ENCODE data around the gene GGACT.
"Not testable (repeated sequence)": the region's sequence is repeated elsewhere in the genome, so short reads cannot be mapped to it uniquely, and the experiment has no call there.

Gene GGACT

DNA sequence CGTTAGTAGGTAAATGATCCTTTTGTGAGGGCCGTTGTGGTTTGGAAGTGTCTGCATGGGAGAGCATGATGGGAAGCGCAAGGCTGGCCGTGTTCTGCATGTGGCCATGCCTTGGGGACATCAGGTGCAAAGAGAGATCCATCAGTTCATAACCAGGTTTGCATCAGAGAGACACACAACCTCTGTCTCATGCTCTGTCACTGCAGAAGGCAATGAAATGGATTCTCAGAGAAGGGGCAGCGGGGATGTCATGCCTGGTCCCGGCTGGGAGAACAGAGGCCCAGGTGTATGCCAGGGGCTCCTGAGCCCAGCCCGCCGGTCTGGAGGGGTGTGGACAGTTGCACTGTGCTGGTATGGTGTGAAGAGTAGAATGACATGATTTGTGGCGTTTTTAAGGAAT lies 60.2 kb downstream of the GGACT start:
- no peak for DNase-seq

DNA sequence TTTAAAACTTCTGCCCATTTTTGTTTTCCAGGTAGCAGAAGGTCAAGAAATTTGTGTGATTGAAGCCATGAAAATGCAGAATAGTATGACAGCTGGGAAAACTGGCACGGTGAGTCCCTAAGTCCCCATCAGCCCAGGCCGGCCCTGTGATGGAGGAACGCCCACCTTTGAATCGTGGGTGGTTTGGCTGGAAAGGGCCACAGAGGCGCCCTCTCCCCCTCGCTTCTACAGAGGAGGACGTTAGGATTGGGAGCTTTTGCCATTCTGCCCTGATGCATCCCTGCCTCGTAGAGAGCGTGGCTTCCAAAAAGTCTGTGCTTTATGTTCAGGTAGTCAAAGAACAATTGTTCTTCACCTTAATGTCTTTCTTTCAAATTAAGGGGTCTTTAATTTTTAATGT lies 60.9 kb downstream of the GGACT start:
- no peak for DNase-seq

DNA sequence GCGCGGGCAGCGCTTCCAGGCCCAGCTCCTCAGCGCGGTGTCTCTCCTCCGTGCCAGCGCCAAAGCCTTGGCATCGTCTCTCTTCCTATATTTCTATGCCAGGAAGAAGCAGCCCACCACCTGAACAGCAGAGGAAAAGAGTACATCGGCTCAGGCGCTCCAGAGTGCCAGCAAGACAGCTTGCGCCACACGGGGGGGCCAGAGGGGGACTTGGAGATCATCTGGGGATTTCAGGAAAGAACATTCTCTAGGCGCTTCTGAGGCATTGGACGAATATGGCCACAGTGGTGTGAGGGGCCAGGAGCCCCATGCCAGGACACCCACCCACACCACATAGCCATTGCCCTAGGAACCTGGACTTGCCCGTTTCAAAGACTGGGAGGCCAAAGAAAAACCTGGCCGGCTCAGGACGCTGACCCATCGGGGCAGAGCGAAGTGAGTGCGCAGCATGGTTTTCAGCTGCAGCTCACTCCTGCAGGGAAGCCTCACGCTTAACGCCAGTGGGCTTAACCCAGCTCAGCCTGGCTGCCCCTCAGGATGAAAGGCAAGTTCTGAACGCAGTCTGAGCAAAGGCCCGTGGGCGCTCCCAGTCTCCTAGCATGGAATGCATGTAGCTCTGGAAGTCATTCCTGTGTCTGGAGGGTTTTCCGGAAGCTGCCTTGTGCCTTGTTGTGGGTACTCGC lies 62.1 kb downstream of the GGACT start:
- no peak for DNase-seq

DNA sequence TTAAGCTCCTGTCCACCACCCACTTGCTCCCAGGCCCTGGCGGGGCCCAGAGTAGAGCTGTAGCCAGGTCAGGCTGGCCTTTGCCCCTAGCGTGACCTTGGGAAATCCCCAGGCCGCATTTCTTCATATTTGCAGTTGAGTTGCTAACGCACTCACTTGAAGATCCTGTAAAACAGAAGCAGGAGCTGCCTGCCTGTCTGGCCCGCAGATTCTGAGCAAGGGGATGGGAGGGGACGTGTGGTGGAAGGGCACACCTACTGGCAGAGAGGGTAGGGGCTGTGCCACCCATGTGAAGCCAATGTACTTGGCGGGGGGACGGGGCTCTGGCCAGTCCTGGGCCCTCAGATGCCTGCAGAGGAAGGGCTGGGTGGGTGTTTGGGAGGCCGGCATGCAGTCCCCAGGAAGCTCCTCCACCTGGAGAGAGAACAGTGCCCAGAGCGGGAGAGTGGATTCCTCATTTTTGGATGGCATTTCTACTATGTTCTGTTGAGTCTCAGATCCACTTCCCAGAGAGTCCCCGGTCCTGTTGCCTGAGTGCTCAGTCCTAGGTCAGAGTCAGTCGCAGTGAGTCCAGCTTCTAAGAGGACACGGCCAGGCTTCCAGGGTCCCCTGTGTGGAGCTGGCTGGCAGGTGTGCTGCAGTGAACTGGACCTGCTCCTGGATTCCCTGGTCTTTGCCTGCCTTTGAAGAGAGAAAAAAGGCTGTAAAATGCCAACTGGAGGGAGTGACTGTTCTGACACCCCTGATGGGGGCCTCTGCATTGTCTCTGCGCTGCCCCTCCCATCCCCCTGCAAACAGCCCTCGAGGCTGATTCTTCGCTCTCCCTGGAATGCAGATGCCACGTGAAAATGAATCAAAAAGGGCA lies 62.9 kb downstream of the GGACT start:
- no peak for DNase-seq

DNA sequence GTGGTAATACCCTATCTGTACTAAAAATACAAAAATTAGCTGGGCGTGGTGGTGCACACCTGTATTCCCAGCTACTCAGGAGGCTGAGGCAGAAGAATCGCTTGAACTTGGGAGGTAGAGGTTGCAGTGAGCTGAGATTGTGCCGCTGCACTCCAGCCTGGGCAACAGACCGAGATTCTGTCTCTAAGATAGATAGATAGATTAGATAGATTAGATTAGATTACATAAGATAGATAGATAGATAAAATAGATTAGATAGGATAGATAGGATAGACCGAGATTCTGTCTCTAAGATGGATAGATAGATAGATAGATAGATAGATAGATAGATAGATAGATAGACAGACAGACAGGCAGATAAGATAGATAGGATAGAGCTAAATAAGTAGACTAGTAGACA lies 63.9 kb downstream of the GGACT start:
- DNase-seq, result not testable (repeated sequence)

DNA sequence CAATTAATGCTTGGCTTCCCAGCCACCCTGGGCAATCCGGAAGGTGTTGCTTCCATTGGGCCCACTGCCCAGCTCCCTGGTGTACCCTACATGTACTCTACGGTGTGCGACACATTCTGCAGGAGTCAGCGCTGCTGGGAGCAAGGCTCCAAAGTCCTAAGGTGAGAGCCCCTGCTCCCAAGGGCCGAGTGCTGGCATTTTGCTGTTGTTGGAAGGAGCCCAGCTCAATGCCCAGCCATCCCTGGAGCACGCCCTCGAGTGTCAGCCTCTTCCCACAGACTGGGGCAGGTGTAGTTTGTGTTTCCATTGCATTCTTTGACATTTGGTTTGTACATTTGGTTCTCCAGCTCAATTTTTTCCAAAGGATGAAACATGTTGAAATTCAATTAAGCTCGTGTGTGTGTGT lies 64.6 kb downstream of the GGACT start:
- DNase-seq, result no peak

DNA sequence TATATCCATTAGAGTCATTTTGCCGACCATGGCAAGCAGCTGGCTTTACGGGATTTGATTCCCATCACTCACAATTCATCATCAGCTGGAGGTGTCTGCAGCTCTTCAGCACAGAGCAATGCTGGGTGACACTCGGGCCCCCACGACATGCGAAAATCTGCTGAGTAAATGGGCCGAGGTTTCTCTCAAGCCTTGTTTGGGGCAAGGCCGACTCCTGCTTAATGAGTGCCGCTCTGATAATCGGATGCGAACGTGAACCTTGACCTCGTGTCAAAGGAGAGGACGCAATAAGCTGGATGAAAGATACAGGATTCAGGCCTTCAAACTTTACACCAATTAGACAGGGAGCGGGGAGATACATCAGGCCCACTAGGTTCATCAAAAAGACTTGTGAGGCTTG lies 65.2 kb downstream of the GGACT start:
- DNase-seq, result no peak

DNA sequence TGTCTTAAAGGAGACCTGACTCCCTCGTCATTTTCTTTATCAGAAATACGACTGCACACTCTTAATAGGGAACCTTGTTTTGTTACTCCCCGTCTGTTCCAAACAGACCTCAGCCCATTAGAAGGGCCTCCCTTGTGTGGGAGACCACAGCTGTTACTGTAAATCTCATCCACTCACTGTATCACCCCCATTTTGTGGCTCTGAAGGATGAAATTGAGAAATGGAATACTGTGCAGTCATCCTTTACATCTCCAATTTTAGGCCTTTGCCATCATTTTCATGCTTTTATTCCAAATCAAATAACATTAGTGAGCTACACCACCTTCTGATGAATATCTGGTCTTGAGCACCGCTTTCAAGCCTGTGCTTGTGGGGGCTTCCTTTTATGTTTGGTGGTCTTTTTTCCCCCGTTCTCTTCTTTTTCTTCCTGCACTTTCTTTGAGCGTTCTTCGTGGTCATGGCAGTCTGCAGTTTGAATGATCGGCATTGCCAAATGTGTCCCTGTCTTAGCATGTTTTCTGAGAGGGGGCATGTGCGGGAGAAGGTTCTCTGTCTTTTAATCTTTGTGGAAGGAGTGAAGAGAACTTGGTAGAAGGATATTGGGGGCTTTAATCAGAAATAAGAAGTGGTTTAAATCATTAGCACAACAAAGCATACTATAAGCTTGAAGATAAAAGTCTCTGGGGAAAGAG lies 65.8 kb downstream of the GGACT start:
- DNase-seq, result no peak

DNA sequence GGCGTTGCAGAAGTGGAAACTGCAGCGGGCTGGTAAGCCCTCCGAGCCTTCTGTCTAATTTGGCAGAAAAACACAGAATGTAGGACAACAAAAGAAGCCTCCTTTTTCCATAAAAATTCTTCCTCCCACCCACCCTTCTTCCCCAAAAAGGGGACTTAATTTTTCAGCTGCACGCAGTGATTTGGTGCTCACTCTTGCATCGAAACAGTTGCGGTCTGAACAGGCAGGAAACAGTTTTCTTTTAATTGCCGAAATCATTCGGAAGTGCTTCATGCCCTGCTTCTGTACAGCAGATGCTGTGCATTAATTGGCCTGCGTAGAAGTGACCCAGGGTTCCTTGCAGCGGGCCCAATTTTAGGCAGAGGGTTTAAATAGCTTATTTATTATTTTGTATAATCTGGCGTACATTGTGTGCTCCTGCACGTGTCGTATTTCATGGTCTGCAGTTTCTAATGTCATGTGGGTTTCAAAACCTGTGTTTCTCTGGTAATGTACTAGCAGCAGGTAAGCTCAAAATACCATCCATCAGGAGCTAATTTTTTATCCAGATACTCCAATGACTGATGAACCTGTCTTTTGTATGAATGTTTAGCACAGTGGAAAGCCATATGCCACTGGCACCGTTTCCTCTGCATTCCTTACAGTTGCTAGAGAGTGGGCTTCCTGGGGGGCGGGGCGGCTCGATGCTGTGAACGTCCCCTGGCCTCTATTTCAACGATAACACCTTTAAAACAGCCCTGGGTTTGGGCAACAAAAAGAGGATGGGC lies 66.6 kb downstream of the GGACT start:
- no peak for DNase-seq

DNA sequence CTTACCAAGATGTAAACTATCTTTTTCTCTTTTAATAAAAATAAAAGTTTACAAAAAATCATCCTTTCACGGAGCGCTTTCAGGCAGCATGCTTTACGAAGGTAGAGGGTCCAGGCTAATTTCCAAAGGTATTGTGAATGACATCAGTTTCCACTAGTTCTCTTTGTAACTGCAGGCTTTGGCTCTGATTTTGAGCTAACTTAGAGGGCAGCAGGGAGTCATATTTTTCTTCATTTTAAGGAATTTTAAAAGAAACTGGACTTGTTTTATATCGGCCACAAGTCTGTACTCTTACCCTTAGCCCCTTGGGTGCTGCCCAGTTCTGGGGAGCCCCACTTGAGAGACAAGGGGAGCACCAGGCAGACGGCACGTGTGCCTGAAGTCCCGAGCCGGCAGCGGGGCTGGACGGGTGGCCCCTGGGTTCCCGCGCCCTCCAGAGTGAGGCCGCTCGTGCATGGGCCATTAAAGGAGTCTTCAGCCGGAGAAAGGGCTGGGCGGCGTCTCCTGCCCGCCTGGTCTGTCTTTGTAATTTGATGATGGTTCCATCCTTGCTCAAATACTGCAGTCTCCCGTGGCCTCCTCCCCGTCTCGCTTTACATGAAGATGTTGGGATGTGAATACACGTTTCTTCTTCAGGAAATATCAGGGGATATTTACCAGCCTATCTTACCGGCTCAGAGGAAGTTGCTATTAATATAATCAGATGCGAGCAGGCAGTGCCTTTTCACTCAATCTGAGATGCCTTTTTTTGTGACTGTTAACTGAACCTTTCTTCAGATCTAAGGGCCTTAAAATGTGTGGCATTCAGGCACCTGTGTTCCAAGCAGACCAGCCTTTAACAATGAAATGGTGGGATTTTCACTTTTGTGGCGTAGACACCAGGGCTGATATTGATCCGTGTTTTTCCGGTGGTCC lies 67.4 kb downstream of the GGACT start:
- no peak for DNase-seq

DNA sequence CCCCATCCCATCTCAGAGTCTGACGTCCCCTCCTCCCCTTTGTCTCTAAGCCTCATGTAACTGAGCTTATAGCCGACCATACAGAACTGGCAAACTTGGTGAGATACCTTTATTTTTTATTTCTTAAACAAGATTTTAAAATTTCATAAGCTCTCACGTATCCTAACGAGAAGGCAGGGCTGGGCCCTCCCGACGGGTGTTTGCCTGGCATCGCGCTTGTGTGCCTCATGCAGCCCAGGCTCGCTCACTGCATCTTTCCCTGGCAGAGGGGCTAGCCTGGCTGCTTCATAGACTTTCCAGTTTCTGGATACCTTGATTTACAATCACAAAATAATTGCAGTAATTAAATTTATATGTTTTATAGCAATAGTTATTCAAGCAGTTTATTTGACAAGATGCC lies 69.0 kb downstream of the GGACT start:
- DNase-seq, result no peak

DNA sequence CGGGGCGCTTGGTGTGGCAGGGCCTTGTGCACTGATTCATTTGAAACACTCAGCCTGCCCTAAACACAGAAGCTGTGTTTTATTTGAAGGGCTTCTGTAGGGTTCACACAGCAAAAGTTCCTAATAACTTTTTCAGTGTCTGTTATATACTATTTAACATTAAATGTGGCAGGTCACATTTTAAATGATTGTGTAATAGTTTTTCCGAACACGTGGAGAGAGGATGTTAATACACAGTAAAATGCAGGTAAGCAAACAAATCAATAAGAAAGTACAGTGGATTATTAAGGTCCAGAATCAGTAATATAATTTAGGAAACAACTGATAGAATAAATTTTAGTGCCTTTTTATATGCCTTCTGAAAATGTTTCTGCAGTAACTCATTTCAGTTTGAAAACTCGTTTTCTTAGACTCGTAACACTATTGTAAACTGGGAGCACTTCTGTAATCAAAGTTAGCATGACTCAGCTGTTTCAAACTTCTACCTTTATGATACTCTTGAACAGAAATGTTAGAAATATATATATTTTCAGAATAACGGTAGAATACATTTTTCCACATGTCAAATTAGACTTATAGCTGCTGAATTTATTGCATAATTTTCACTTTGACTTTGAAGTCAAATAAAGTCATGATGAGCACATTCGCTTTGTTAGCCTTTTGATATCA lies 70.1 kb downstream of the GGACT start:
- no peak for DNase-seq

DNA sequence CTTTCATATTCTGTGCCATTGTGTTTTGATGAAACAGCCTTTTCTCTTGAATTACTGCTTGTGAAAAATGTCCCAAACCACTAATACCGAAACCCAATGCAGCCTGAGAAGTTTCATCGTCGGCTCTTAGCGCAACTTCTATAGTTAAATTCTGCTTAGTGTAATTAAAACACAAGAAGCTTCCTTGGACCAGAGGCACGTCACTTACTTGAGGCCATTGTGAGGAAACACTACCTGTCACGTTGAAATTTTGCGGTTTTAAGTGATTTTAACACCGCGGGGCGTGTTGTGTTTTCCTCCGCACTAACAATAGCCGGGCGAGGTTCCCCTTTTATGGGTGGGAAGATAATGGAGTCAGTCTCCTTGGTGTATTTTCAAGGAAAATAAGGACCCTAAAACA lies 70.9 kb downstream of the GGACT start:
- no peak for DNase-seq

DNA sequence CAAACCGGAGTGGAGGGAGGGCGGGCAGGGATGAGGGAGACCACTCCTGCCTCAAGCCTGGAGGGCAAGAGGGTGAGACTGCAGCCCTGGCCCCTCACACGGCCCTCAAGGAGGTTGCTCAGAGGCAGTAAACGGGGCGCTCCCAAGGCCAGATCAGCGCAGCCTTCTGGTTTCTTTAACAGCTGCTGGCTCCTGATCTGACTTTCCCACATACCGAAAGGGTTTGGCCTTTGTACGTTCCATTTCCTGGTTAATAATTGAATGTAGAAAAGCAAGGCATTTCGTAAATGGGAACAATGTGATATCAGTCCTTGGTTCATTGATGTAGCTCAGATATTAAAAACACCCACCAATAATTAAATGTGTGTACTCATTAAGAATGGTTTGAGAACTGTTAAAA lies 71.5 kb downstream of the GGACT start:
- no peak for DNase-seq

DNA sequence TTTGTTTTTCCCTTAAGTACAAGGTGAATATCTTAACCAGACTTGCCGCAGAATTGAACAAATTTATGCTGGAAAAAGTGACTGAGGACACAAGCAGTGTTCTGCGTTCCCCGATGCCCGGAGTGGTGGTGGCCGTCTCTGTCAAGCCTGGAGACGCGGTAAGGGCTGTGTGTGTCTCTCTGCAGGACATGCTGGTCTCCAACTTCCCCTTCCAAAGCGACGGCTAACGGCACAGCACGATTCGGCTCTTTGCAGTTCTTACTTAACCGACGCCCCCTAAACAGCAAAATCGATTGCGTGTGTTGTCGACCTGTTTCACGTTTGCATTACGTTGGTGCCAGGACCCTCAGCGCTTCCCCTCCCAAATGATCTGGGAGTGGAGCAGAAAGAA lies 73.2 kb downstream of the GGACT start:
- no peak for DNase-seq

DNA sequence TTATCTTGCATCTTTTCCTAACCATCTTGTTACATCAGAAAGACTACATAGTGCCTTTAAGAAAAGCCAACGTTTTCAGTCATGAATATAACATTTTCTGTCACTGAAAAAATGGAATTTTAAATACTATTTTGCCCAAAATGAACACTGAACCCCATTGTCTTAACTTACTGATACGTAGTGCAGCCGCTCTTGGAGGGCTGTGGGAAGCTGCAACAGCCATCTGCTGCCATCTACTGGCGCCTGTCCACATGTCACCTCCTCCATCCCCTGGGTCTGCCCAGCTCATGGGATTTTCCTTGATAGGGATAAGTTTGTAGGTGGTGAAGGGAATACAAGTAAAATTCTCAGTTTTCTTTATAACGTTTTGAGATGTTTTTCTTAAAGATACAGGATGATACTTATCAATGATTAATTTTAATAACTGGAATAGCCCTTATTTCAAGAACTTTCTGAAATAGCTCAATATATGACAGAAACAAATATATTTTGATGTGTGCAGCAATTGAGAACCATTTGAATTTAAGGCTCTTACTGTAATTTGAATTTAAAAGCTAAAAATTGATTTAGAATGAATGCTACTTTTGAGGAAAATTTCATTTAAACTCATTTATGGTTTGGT lies 73.7 kb downstream of the GGACT start:
- peak; percentile 62 to 74 for DNase-seq

DNA sequence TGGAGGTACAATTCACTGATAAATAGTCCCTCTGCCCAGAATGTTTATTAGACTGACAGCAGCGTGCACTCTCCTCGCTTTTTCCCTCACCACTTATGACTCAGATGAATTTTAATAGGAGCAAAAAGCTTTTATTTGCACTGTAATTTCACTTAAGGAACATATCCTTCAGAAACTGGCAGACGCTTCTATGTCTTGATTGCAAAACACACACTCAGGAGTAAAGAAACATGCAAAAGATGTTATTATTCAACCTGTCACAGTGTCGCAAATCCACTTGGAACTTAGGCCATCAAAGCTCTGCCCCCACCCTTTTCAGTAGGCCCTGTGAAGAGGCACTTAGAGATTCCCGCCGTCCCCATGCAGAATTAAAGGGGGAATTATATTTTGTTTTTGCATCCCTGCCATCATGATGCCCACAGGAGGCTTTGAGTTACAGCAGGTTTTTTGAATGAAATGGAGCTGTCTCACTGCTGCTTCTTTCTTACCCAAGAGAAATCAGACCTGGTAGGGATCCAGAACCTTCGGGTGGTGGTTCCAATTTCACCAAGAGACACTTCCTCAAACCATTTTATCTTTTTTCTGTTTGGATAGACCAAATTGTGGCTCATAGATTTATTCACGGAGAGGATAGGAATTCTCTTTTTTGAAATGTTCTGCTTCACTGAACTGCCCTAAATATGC lies 74.5 kb downstream of the GGACT start:
- DNase-seq, result no peak

DNA sequence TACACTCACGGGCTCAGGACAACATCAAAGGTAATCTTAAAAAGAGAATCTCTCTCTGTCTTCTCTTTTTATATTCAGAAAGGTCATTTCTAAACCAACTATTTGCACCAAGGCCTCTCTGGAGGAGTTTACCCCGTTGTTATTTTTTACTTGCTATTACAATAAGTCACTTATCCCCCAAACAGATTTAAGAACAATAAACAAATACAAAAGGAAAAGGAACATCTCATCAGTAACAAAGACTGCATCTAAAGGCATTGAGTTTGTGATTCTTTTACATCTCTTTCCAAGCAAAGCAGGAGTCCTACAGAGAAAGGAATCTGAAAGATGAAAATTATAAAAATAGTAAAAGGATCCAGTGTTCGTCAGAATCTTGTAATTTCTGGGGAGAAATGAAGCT lies 75.4 kb downstream of the GGACT start:
- no peak for DNase-seq

DNA sequence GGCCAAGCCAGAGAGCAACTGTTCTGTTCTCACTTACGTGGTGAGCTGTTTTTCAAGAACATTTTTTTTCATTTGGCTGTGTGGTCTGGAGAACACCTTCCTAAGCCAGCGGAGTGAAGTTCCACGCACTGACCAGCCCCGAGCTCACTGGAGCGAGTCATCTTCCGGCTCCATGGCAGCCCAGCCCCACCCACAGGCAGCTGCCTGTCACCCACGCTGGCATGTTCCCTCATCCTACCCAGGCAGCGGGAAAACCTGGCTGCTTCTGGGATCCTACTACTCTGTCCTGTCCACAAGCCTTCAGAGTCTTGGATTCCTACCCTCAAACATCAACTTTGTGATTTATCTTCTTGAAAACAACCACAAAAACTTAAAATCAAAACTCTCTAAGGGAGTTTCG lies 76.2 kb downstream of the GGACT start:
- no peak for DNase-seq

DNA sequence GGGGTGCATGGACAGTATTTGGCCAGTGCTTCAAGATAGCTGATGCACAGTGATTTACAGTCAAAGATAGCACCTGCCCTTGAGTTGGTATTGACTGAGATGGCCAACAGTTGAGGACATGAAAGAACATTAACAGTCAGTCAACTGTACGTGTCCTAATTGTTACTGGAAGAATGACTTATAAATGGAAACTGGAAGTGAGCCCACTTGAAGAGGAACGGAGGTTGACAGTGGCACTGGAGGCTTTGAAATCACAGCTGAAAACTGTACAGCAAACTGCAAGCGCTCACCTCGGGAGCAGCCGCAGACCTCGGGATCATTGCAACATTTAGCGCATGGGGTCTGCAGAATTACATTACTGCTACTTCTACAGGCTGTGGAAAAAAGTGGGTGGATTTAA lies 77.1 kb downstream of the GGACT start:
- no peak for DNase-seq

All from stimulated activated CD4-positive, alpha-beta T cell treated with anti-CD3 and anti-CD28 coated beads, Interleukin-4, amount 100 ng/mL, for 4 hours (primary cell).